ENCODE results near the gene QKI.

The QKI gene

DNA sequence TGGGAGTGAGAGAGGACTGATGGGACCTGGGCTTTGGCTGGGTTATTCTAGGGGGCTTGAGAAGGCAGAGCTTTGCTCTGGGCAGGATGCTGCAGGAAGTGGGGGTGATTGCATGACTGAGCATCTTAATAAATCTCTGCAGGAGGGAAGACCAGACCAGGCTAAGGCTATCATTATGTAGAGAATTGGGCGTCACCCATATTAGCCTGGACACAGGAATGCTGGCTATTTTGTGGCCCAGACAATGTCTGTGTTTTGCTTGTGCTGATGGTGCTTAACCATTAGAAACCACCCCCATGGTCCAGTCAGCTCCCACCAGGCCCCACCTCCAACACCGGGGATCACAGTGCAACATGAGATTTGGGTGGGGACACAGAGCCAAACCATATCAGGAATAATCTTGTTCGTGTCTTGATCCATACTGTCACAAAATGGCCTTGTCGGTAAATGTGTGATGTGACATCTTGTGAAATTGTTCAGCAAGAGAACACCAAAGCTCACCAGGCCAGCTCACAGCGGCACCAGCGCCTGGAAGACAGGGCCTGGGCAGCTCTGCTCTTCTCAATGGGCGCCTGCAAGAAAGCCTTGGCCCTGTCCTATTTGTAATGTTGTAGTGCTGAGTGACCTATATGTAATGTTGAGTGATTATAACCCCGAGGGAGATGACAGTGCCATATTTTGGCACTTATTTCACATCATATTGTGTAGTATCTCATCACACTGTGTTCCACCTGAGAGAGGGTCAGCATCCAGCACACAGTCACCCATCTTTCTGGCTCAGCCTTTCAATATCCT lies 211.8 kb downstream of the QKI start:
- no peak for DNase-seq

DNA sequence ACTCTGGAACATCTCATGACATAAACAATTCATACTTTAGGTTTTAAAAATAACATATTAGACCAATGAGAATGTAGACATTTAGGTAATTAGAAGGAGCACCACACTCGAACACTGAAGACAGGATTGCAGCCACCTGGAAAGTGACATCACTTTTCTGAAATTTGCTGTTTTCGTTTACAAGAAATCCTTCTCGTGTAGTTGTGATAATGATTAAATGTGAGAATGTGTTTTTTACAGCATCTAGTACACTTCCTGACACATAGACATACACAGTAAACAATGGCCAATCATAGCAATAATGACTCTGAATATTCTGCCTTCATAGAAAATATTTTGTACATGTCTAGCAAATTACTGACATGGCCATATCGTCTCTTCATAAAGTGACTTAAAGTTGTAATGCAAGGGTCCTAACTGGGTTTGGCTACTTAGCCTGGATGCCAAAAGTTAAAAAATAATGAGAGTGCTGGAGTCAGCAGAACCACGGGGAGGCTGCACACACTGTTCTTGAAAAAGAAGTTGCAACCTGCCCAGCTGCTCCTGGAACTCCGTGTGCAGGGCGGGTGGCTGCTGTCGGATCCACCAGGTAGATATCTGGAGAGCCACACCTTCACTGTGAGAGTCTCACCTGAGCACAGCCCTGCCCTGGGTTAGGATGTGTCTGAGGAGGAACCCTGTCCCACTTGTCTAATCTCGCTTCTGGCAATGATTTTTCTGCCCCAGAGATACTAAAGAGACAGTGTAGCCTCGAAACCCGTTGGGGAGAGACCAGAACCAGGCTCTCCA lies 212.9 kb downstream of the QKI start:
- no peak for DNase-seq

Data from NCI-H524 (cell line).